K562 (cell line): ENCODE data around the gene PUM1. TPM values are rescaled to one million over a fixed set of nuclear protein-coding genes. Genes with fewer than 3 reads are reported as not detected.

Experiments
- ARID2 ChIP-seq: fragments of 450-650 bp; IDR thresholded peaks from 2 replicates; pipeline ENCODE4 v1.6.1; 2017; ENCODE audit warnings: antibody characterized with exemption, mild to moderate bottlenecking
- CCNT2 ChIP-seq: IDR thresholded peaks from 2 replicates; pipeline ENCODE4 v1.6.1; 2011; ENCODE audit warnings: borderline replicate concordance, low read depth, mild to moderate bottlenecking, moderate library complexity, mixed read lengths, low read length; ENCODE audit not compliant: insufficient read length; ENCODE audit errors: extremely low read depth
- DPF2 ChIP-seq: fragments of 450-650 bp; IDR thresholded peaks from 2 replicates; pipeline ENCODE4 v1.6.1; 2016
- ELF2 ChIP-seq: fragments of 250-450 bp; sonication (Bioruptor Pico); IDR thresholded peaks from 2 replicates; pipeline ENCODE4 v1.5.0; 2021; ENCODE audit warnings: mild to moderate bottlenecking
- ETS1 ChIP-seq: conservative IDR thresholded peaks from 2 replicates; pipeline ENCODE4 v1.6.1; 2011; ENCODE audit warnings: low read depth, mild to moderate bottlenecking, low read length; ENCODE audit not compliant: control insufficient read depth
- HNRNPH1 ChIP-seq: fragments of 200-400 bp; formaldehyde crosslinking; optimal IDR thresholded peaks from 2 replicates; pipeline ENCODE3; 2017; ENCODE audit warnings: low read depth, mild to moderate bottlenecking, low read length, moderate library complexity
- MCM5 ChIP-seq: fragments of 450-650 bp; IDR thresholded peaks from 2 replicates; pipeline ENCODE4 v1.6.1; 2016; ENCODE audit warnings: low read depth
- NFE2L1 ChIP-seq: fragments of 450-650 bp; IDR thresholded peaks from 2 replicates; pipeline ENCODE4 v1.6.1; 2016; ENCODE audit warnings: missing genetic modification characterization, low read depth, mild to moderate bottlenecking, missing compliant biosample characterization, moderate library complexity, borderline replicate concordance
- NR4A1 ChIP-seq, 2 experiments: fragments of 250-450 bp in 1 of 2; fragments of 450-650 bp in 1 of 2; sonication (Bioruptor Pico) in 1 of 2; IDR thresholded peaks; 2 replicates each; pipeline versions ENCODE4 v1.4.0 to v1.6.1; 2016 to 2020; ENCODE audit warnings: mild to moderate bottlenecking in 2 of 2, missing compliant biosample characterization in 1 of 2, missing genetic modification characterization in 1 of 2, moderate library complexity in 1 of 2
- RBM14 ChIP-seq: fragments of 200-400 bp; formaldehyde crosslinking; IDR thresholded peaks from 2 replicates; pipeline ENCODE4 v1.6.1; 2018; ENCODE audit warnings: low read depth, mild to moderate bottlenecking, low read length, moderate library complexity, borderline replicate concordance; ENCODE audit not compliant: insufficient read depth
- TCF15 ChIP-seq: fragments of 250-450 bp; sonication (Bioruptor Pico); IDR thresholded peaks from 2 replicates; pipeline ENCODE4 v1.8.0; 2022; ENCODE audit warnings: moderate library complexity, mild to moderate bottlenecking, inconsistent platforms
- ZNF561 ChIP-seq: fragments of 450-650 bp; formaldehyde crosslinking; conservative IDR thresholded peaks from 2 replicates; pipeline ENCODE4 v1.4.0; 2020; ENCODE audit warnings: mild to moderate bottlenecking, moderate library complexity
- ZNF644 ChIP-seq: fragments of 200-800 bp; sonication (Bioruptor generic); IDR thresholded peaks from 2 replicates; pipeline ENCODE4 v1.6.1; 2016; ENCODE audit warnings: low read depth, missing genetic modification characterization, missing compliant biosample characterization
- polyA plus RNA-seq, 8 experiments: library from polyadenylated mRNA; depleted of rRNA in 4 of 8; stranded (reverse) in 5 of 8; unstranded in 3 of 8; fragments of >200 nt; fragmentation: Nextera tagmentation in 2 of 8; fragmentation: Illumina TruSeq in 1 of 8; extraction: Ambion mirVana in 2 of 8; extraction: Trizol in 1 of 8; gene quantifications; 2 replicates each; pipeline versions ENCODE4 v1.2.1 to v1.2.3, GENCODE V29; 2011 to 2014; ENCODE audit warnings: inconsistent platforms in 1 of 8, missing spikeins in 1 of 8
- total RNA-seq, 7 experiments: library from RNA; depleted of rRNA in 6 of 7; stranded (reverse); fragments of >200 nt in 6 of 7; fragmentation: Illumina TruSeq in 2 of 7; extraction: Trizol in 2 of 7; gene quantifications; 2 replicates each; pipeline versions ENCODE4 v1.2.1 to v1.2.3, GENCODE V29; 2011 to 2021; ENCODE audit warnings: low replicate concordance in 1 of 7
- TF ChIP-seq, protein P1 (sequence below): sonication (generic); formaldehyde crosslinking; IDR thresholded peaks from 2 replicates; pipeline ENCODE4 v1.8.1; 2023; ENCODE audit warnings: missing genetic modification reagents, mild to moderate bottlenecking, borderline replicate concordance
- TF ChIP-seq, protein P2 (sequence below): fragments of 450-650 bp; formaldehyde crosslinking; IDR thresholded peaks from 2 replicates; pipeline ENCODE4 v1.4.0; 2020; ENCODE audit warnings: mild to moderate bottlenecking
- TF ChIP-seq, protein P3 (sequence below): sonication (generic); formaldehyde crosslinking; IDR thresholded peaks from 2 replicates; pipeline ENCODE4 v1.8.0; 2022; ENCODE audit warnings: mild to moderate bottlenecking, missing genetic modification reagents

Gene PUM1
- total and polyA plus RNA-seq, 9 of the 15 experiments (the other 6 are each of a cell fraction or from before 2014, with no cell fraction given): 37.7 to 104 (median 55.7) TPM

DNA sequence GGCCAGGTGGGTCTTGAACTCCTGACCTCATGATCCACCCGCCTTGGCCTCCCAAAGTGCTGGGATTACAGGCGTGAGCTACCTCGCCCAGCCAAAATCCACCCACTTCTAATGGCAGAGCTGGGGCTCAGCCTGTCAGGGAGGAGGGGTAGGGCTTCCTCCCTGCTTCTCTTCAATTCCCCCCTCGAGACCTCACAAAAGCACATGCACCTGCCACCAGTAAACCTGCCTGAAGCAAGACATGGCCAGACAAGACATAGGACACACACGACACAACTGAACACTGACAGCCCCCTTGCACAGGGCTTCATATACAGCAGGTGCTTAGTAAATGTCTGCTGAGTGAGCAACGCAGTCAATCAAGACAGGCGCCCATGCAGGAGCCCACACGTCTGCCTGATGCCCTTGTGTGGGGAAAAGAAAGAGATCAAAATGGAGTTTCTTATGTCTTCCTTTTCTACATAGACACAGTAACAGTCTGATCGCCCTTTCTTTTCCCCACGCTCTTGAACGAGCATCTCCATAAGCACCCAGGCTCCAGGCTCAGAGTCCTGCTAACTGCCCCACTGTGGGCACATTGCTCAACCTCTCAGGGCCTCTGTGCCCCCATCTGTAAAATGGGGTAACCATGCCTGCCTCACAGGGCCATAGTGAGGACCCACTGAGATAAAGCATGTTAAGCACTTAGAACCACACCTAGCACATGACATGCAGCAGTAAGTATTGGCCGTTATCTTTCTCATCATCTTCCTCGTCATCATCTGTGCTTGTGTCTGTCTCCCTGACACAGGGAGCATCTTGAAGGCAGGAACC, 165.7 kb downstream of the PUM1 start (continued):
- TF ChIP-seq, protein P1, sequence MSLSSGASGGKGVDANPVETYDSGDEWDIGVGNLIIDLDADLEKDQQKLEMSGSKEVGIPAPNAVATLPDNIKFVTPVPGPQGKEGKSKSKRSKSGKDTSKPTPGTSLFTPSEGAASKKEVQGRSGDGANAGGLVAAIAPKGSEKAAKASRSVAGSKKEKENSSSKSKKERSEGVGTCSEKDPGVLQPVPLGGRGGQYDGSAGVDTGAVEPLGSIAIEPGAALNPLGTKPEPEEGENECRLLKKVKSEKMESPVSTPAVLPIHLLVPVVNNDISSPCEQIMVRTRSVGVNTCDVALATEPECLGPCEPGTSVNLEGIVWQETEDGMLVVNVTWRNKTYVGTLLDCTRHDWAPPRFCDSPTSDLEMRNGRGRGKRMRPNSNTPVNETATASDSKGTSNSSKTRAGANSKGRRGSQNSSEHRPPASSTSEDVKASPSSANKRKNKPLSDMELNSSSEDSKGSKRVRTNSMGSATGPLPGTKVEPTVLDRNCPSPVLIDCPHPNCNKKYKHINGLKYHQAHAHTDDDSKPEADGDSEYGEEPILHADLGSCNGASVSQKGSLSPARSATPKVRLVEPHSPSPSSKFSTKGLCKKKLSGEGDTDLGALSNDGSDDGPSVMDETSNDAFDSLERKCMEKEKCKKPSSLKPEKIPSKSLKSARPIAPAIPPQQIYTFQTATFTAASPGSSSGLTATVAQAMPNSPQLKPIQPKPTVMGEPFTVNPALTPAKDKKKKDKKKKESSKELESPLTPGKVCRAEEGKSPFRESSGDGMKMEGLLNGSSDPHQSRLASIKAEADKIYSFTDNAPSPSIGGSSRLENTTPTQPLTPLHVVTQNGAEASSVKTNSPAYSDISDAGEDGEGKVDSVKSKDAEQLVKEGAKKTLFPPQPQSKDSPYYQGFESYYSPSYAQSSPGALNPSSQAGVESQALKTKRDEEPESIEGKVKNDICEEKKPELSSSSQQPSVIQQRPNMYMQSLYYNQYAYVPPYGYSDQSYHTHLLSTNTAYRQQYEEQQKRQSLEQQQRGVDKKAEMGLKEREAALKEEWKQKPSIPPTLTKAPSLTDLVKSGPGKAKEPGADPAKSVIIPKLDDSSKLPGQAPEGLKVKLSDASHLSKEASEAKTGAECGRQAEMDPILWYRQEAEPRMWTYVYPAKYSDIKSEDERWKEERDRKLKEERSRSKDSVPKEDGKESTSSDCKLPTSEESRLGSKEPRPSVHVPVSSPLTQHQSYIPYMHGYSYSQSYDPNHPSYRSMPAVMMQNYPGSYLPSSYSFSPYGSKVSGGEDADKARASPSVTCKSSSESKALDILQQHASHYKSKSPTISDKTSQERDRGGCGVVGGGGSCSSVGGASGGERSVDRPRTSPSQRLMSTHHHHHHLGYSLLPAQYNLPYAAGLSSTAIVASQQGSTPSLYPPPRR (CRISPR knock-in tag): no peak
- no peak for TF ChIP-seq HNRNPH1
- TF ChIP-seq ELF2 (CRISPR knock-in tag): no peak
- no peak for TF ChIP-seq NR4A1 (CRISPR knock-in tag; IDR thresholded peaks at IDR 0.05)
- TF ChIP-seq NR4A1 (tag; IDR thresholded peaks at IDR 0.05): no peak; the same call in none of the 2 replicates
- TF ChIP-seq RBM14: no peak
- TF ChIP-seq, protein P2, sequence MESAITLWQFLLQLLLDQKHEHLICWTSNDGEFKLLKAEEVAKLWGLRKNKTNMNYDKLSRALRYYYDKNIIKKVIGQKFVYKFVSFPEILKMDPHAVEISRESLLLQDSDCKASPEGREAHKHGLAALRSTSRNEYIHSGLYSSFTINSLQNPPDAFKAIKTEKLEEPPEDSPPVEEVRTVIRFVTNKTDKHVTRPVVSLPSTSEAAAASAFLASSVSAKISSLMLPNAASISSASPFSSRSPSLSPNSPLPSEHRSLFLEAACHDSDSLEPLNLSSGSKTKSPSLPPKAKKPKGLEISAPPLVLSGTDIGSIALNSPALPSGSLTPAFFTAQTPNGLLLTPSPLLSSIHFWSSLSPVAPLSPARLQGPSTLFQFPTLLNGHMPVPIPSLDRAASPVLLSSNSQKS (CRISPR knock-in tag): no peak
- no peak for TF ChIP-seq MCM5
- 0 out of 2 replicates have a peak, but pooled peaks have one; percentile 25 for TF ChIP-seq DPF2
- TF ChIP-seq CCNT2: no peak
- no peak for TF ChIP-seq ZNF561 (CRISPR knock-in tag)
- no peak for TF ChIP-seq ARID2
- TF ChIP-seq, protein P3, sequence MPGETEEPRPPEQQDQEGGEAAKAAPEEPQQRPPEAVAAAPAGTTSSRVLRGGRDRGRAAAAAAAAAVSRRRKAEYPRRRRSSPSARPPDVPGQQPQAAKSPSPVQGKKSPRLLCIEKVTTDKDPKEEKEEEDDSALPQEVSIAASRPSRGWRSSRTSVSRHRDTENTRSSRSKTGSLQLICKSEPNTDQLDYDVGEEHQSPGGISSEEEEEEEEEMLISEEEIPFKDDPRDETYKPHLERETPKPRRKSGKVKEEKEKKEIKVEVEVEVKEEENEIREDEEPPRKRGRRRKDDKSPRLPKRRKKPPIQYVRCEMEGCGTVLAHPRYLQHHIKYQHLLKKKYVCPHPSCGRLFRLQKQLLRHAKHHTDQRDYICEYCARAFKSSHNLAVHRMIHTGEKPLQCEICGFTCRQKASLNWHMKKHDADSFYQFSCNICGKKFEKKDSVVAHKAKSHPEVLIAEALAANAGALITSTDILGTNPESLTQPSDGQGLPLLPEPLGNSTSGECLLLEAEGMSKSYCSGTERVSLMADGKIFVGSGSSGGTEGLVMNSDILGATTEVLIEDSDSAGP: no peak
- TF ChIP-seq ETS1: no peak
- TF ChIP-seq NFE2L1 (tag): no peak
- TF ChIP-seq ZNF644: no peak
- TF ChIP-seq TCF15 (CRISPR knock-in tag): no peak
